Right lobe of liver (tissue), 4 donors: Measurements from ENCODE around the gene DNAJC15.

ENCODE experiments used
- POLR2A ChIP-seq: fragments of 450-650 bp; IDR thresholded peaks from one replicate; pipeline ENCODE4 v1.6.1; 2017; ENCODE audit warnings: antibody characterized with exemption, mild to moderate bottlenecking
- TF ChIP-seq, protein P1 (sequence below), 4 donors: fragments of 200-600 bp in 3 of 4; fragments of 450-650 bp in 1 of 4; IDR thresholded peaks; one replicate each; pipeline versions ENCODE4 v1.5.1 to v1.8.0; 2016 to 2022; ENCODE audit warnings: antibody characterized with exemption in 4 of 4, mild to moderate bottlenecking in 2 of 4
- donor health status: DM: no; HTN: no; CAD: no.
- donor health status: DM: no; HTN: no; CAD: no.
- donor health status: DM: no; HTN: yes; CAD: no.

DNA sequence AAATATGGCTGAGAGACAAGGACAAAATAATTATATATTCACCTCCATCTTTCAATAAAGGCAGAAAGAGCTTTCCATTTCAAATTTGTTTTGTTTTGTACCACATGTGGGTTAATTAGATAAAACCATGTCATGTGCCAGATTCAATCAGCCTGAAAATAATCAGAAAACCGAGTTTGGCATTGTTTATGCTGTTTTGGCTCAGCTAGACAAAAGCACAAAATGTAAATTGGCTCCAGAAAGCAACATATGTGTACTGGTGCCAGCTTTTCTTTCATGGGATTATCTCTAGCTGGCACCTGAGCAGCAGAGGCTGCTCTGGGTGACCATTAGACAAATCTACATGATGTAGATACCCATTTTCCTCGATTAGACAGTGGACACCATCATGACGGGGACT, 9.2 kb upstream of the DNAJC15 start:
- TF ChIP-seq, protein P1, sequence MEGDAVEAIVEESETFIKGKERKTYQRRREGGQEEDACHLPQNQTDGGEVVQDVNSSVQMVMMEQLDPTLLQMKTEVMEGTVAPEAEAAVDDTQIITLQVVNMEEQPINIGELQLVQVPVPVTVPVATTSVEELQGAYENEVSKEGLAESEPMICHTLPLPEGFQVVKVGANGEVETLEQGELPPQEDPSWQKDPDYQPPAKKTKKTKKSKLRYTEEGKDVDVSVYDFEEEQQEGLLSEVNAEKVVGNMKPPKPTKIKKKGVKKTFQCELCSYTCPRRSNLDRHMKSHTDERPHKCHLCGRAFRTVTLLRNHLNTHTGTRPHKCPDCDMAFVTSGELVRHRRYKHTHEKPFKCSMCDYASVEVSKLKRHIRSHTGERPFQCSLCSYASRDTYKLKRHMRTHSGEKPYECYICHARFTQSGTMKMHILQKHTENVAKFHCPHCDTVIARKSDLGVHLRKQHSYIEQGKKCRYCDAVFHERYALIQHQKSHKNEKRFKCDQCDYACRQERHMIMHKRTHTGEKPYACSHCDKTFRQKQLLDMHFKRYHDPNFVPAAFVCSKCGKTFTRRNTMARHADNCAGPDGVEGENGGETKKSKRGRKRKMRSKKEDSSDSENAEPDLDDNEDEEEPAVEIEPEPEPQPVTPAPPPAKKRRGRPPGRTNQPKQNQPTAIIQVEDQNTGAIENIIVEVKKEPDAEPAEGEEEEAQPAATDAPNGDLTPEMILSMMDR (IDR thresholded peaks at IDR 0.05): no peak
- no peak for TF ChIP-seq POLR2A
